Smooth muscle cell (in vitro differentiated cells): Measurements from ENCODE around the gene TCHH. TPM values are rescaled to one million over a fixed set of nuclear protein-coding genes. Genes with fewer than 3 reads are reported as not detected.

Experiments
- DNase-seq: peaks from one replicate; lab custom pipeline; 2025; ENCODE audit not compliant: unreplicated experiment; lab: John Stamatoyannopoulos, UW
- H2AFZ ChIP-seq: fragments of 200-600 bp; sonication (generic); 2 replicates; pipeline ENCODE4 v1.6.0; 2016; ENCODE audit warnings: antibody characterized with exemption, low read depth, mild to moderate bottlenecking
- H3F3A ChIP-seq: fragments of 200-600 bp; sonication (generic); 2 replicates; pipeline ENCODE4 v1.6.0; 2017; ENCODE audit warnings: antibody characterized with exemption, low read depth
- H3K27ac ChIP-seq: fragments of 200-600 bp; sonication (generic); 2 replicates; pipeline ENCODE4 v1.5.1; 2016; ENCODE audit warnings: low read depth, mild to moderate bottlenecking
- H3K27me3 ChIP-seq: fragments of 200-600 bp; sonication (generic); 2 replicates; pipeline ENCODE4 v1.6.1; 2016; ENCODE audit warnings: low read depth, mild to moderate bottlenecking
- H3K36me3 ChIP-seq: fragments of 200-600 bp; sonication (generic); 2 replicates; pipeline ENCODE4 v1.5.1; 2016; ENCODE audit warnings: low read depth
- H3K4me1 ChIP-seq: fragments of 200-600 bp; sonication (generic); 2 replicates; pipeline ENCODE4 v1.5.1; 2016; ENCODE audit warnings: low read depth
- H3K4me2 ChIP-seq: fragments of 200-600 bp; sonication (generic); 2 replicates; pipeline ENCODE4 v1.6.0; 2016; ENCODE audit warnings: mild to moderate bottlenecking
- H3K4me3 ChIP-seq: fragments of 200-600 bp; sonication (generic); 2 replicates; pipeline ENCODE4 v1.5.1; 2016; ENCODE audit warnings: mild to moderate bottlenecking
- H3K79me2 ChIP-seq: fragments of 200-600 bp; sonication (generic); 2 replicates; pipeline ENCODE4 v1.6.0; 2016; ENCODE audit warnings: low read depth, mild to moderate bottlenecking
- H3K9ac ChIP-seq: fragments of 200-600 bp; sonication (generic); 2 replicates; pipeline ENCODE4 v1.6.0; 2016; ENCODE audit warnings: low read depth
- H3K9me3 ChIP-seq: fragments of 200-600 bp; sonication (generic); replicated peaks from 2 replicates; pipeline ENCODE4 v1.5.1; 2016; ENCODE audit warnings: low read depth
- H4K20me1 ChIP-seq: fragments of 200-600 bp; sonication (generic); 2 replicates; pipeline ENCODE4 v1.6.0; 2016; ENCODE audit warnings: low read depth
- CTCF ChIP-seq: fragments of 200-600 bp; sonication (generic); IDR thresholded peaks from 2 replicates; pipeline ENCODE4 v1.5.1; 2017; ENCODE audit warnings: borderline replicate concordance, mild to moderate bottlenecking, antibody characterized with exemption; ENCODE audit not compliant: insufficient read depth, poor library complexity, severe bottlenecking
- WGBS: methylation state at CpG from one replicate; pipeline ENCODE4 v1.1.7; 2016; ENCODE audit warnings: low lambda C conversion rate; 5-methylcytosine and 5-hydroxymethylcytosine counted together
- polyA plus RNA-seq: library from polyadenylated mRNA; unstranded; fragments of >200 nt; fragmentation: Nextera tagmentation; extraction: Ambion mirVana; gene quantifications from 2 replicates; pipeline ENCODE4 v1.2.1, GENCODE V29; 2016
- total RNA-seq: library from RNA; depleted of rRNA; stranded (reverse); fragments of >200 nt; gene quantifications from 2 replicates; pipeline ENCODE4 v1.2.3, GENCODE V29; 2014

The TCHH gene
- total and polyA plus RNA-seq, 2 experiments from 2014 or later, result not detected

GRCh38 chr1:152112101-152112884 is 3.0 kb downstream of the TCHH start:
- Histone ChIP-seq H3K79me2 (no peaks in the 10 kb centered on the region), H3K4me1 (no peaks in the 10 kb centered on the region), H3K9me3 (no peaks in the 10 kb centered on the region), H3K9ac (no peak overlapping the region), H2AFZ (no peak overlapping the region), H3K27ac (no peak overlapping the region), H3K27me3 (peaks cover 99% of the 10 kb centered on the region), H4K20me1 (no peaks in the 10 kb centered on the region), H3K4me2 (peak overlapping the region; percentile 87), H3F3A (no peaks in the 10 kb centered on the region), H3K36me3 (no peaks in the 10 kb centered on the region), H3K4me3 (peak overlapping the region; percentile 48)
- WGBS, result 28% methylated on average over 44 of the region's 53 CpGs
- no peak for DNase-seq
- no peak for TF ChIP-seq CTCF

GRCh38 chr1:152111515-152111968 is 3.7 kb downstream of the TCHH start:
- Histone ChIP-seq H4K20me1 (no peaks in the 10 kb centered on the region), H3K9me3 (no peaks in the 10 kb centered on the region), H3K27ac (no peak overlapping the region), H3K9ac (no peak overlapping the region), H3K79me2 (no peaks in the 10 kb centered on the region), H3K4me1 (no peaks in the 10 kb centered on the region), H3F3A (no peaks in the 10 kb centered on the region), H2AFZ (peak overlapping the region; percentile 43), H3K27me3 (peaks cover 99% of the 10 kb centered on the region), H3K4me2 (peak overlapping the region; percentile 87), H3K36me3 (no peaks in the 10 kb centered on the region), H3K4me3 (peak overlapping the region; percentile 48)
- DNase-seq, result no peak
- no peak for TF ChIP-seq CTCF
- 9% methylated on average over 36 of the region's 44 CpGs for WGBS

GRCh38 chr1:152110860-152111514 is 4.3 kb downstream of the TCHH start:
- Histone ChIP-seq H3K4me2 (peak overlapping the region; percentile 87), H3F3A (no peaks in the 10 kb centered on the region), H3K27ac (no peak overlapping the region), H4K20me1 (no peaks in the 10 kb centered on the region), H3K79me2 (no peaks in the 10 kb centered on the region), H3K4me3 (peak overlapping the region; percentile 48), H3K9ac (no peak overlapping the region), H3K36me3 (no peaks in the 10 kb centered on the region), H2AFZ (peak overlapping the region; percentile 43), H3K9me3 (no peaks in the 10 kb centered on the region), H3K4me1 (no peaks in the 10 kb centered on the region), H3K27me3 (peaks cover 100% of the 10 kb centered on the region)
- WGBS, result 8% methylated on average over 56 of the region's 60 CpGs
- DNase-seq, result no peak
- no peak for TF ChIP-seq CTCF
